ENCODE results near the gene ADCY2. TPM values are rescaled to one million over a fixed set of nuclear protein-coding genes. Genes with fewer than 3 reads are reported as not detected.

The ADCY2 gene
- total RNA-seq, 4 donors from 2014 or later: 0.34 to 2.7 (median 1.5) TPM

DNA sequence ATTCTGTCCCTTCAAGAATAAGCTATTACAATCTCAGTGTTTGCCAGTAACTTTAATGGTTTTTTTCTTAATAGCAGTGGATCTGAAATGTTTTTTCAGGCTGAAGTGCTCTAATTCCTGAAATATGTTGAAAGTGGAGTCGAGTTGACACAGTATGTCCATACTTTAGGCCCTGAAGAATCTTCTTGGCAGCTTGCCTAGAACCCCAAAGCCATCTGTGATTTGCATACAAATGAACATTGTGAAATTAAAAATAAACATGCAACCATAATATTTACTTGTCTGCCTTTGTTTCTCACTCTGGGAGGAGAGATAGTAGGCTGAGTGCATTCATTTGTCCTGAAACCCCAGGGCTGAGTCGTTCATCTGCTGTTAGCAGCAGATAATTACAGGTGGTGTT is 152.7 kb downstream of the ADCY2 start:
- Histone ChIP-seq H3K4me1 (peaks cover 19 to 21% of the 10 kb centered on the region in 2 donors), H3K27ac (no peak overlapping the region), H3K9me3 (no peaks in the 10 kb centered on the region), H3K4me3 (replicated peaks in 1 of 3) (no peak overlapping the region), H3K27me3 (no peaks in the 10 kb centered on the region), H3K36me3 (no peaks in the 10 kb centered on the region)
- 14 to 18% methylated on average over 2 of the region's 2 CpGs for WGBS, 2 donors
- intact Hi-C loops (cut with DNase I): no loop called here
- DNase-seq: peak; percentile 31 to 54
- no peak for TF ChIP-seq POLR2A (IDR thresholded peaks at IDR 0.05)
- TF ChIP-seq CTCF (IDR thresholded peaks at IDR 0.05): no peak

- Histone ChIP-seq H3K27me3 (no peaks in the 10 kb centered on the region), H3K4me3 (replicated peaks in 1 of 3) (no peak overlapping the region), H3K27ac (no peak overlapping the region), H3K36me3 (no peaks in the 10 kb centered on the region), H3K9me3 (no peaks in the 10 kb centered on the region), H3K4me1 (no peaks in the 10 kb centered on the region)
- no peak for DNase-seq
- 90 to 100% methylated on average over 2 of the region's 2 CpGs for WGBS, 2 donors
- TF ChIP-seq POLR2A (IDR thresholded peaks at IDR 0.05) (no peak), CTCF (IDR thresholded peaks at IDR 0.05) (no peak)
- intact Hi-C loops (cut with DNase I): no loop called here
Observed at GRCh38 chr5:7565559-7565958, 169.6 kb downstream of the ADCY2 start.

DNA sequence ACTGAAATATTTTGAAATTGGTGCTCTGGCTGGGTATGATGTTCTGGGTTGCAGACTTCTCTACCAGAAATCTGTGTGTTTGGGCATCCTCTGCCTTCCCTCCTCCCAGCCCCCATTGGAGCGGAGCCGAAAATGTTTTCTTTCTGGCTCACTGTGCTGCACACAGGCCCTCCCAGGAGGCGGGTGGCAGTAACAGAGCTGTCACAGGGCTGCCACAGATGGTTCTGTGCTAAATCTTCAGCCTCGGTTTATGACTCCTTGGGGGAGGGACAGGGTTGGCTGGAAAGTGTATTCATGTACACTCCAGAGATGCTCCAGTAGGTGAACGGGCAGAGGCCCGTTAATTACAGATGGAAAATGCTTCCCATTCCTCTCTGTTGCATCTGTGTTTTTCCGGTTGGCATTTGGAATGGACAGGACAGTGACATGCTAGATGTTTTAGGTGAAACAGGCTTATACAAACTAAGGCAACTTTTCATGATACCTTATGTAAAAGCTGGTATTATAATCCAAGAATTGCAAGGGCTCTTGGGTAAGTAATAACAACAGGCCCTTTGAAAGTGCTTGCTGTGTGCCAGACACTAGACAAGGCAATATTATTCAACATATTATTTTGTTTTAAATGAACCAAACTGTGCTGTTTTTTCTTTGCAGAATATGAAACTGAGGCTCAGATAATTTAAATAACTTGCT is 180.2 kb downstream of the ADCY2 start:
- peak in 1 of 2 donors; percentile 8 for DNase-seq
- no peak overlapping the region for H3K27ac ChIP-seq
- TF ChIP-seq POLR2A (IDR thresholded peaks at IDR 0.05) (no peak), CTCF (IDR thresholded peaks at IDR 0.05) (no peak)
- intact Hi-C loops (cut with DNase I): no loop called here
- H3K9me3 ChIP-seq: no peaks in the 10 kb centered on the region
- H3K27me3 ChIP-seq: no peaks in the 10 kb centered on the region
- no peak overlapping the region for H3K4me3 ChIP-seq (replicated peaks in 1 of 3)
- WGBS, 2 donors: 36 to 37% methylated on average over 7 of the region's 7 CpGs
- H3K4me1 ChIP-seq: no peaks in the 10 kb centered on the region
- H3K36me3 ChIP-seq: no peaks in the 10 kb centered on the region

GRCh38 chr5:7577381-7577780 is 181.4 kb downstream of the ADCY2 start:
- Histone ChIP-seq H3K4me3 (replicated peaks in 1 of 3) (no peak overlapping the region), H3K9me3 (no peaks in the 10 kb centered on the region), H3K4me1 (no peaks in the 10 kb centered on the region), H3K36me3 (no peaks in the 10 kb centered on the region), H3K27me3 (no peaks in the 10 kb centered on the region), H3K27ac (no peak overlapping the region)
- DNase-seq: no peak
- intact Hi-C loops (cut with DNase I): no loop called here
- no peak for TF ChIP-seq CTCF (IDR thresholded peaks at IDR 0.05)
- TF ChIP-seq POLR2A (IDR thresholded peaks at IDR 0.05): no peak
- 93 to 94% methylated on average over 2 of the region's 2 CpGs for WGBS, 2 donors

DNA sequence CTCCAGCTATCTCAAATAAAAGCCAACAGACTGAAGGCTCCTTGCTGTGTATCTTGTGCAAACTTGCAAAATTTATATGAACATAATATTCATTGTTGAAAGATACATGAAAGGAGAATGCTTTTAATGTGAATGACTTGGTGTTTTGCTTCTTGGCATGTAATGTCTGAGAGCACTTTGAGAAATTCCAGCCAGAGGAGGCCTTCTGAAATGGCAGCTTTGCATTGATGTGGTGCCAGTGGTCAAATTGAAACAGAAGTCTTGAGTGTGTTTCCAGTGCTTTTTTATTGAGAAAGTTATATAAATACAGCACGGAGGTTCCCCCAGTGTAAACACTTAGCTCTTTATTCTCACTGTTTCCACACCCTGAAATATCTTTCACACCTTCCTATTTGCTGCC is 182.1 kb downstream of the ADCY2 start:
- Histone ChIP-seq H3K36me3 (no peaks in the 10 kb centered on the region), H3K27me3 (no peaks in the 10 kb centered on the region), H3K4me3 (replicated peaks in 1 of 3) (no peak overlapping the region), H3K27ac (no peak overlapping the region), H3K9me3 (no peaks in the 10 kb centered on the region), H3K4me1 (no peaks in the 10 kb centered on the region)
- DNase-seq: no peak
- WGBS, 2 donors: 28 to 44% methylated on average over 1 of the region's 1 CpG
- no peak for TF ChIP-seq POLR2A (IDR thresholded peaks at IDR 0.05)
- no peak for TF ChIP-seq CTCF (IDR thresholded peaks at IDR 0.05)
- intact Hi-C loops (cut with DNase I): no loop called here
